Measurements from ENCODE around the gene DHDH. TPM values are rescaled to one million over a fixed set of nuclear protein-coding genes. Genes with fewer than 3 reads are reported as not detected.
A peak's percentile ranks its signal among the peaks of the same experiment; 100 is the strongest.

The DHDH gene
- total and polyA plus RNA-seq, 2 of the 13 experiments (the other 11 are each of a cell fraction or from before 2014, with no cell fraction given), result 0.13 to 0.91 TPM

GRCh38 chr19:48993175-48994034 lies 59.9 kb downstream of the DHDH start, which contains the start of the genes GYS1 and RUVBL2 (continued):
- TF ChIP-seq FOXO4 (CRISPR knock-in tag; conservative IDR thresholded peaks at IDR 0.05), result no peak
- TF ChIP-seq STAT5B (CRISPR knock-in tag; IDR thresholded peaks at IDR 0.05), result no peak
- TF ChIP-seq ZNF776 (CRISPR knock-in tag; IDR thresholded peaks at IDR 0.05), result no peak
- no peak for TF ChIP-seq KLF6 (CRISPR knock-in tag; IDR thresholded peaks at IDR 0.05)
- TF ChIP-seq ZNF224 (CRISPR knock-in tag; IDR thresholded peaks at IDR 0.05), result 0 out of 2 replicates have a peak, but pooled peaks have one; percentile 79
- peak; percentile 16 for TF ChIP-seq ZNF501 (CRISPR knock-in tag; IDR thresholded peaks at IDR 0.05)
- TF ChIP-seq DRAP1 (CRISPR knock-in tag; IDR thresholded peaks at IDR 0.05), result peak; percentile 91
- TF ChIP-seq AGO1 (IDR thresholded peaks at IDR 0.05; ENCODE audit: low read depth, low read length, poor library complexity, severe bottlenecking), result peak; percentile 76
- TF ChIP-seq ZMAT5 (CRISPR knock-in tag; IDR thresholded peaks at IDR 0.05; ENCODE audit: borderline replicate concordance, low read depth), result no peak
- TF ChIP-seq E2F2 (CRISPR knock-in tag; IDR thresholded peaks at IDR 0.05; ENCODE audit: borderline replicate concordance), result 0 out of 2 replicates have a peak, but pooled peaks have one; percentile 15
- TF ChIP-seq ZNF777 (CRISPR knock-in tag; IDR thresholded peaks at IDR 0.05), result no peak
- no peak for TF ChIP-seq NR2F2 (IDR thresholded peaks at IDR 0.05; ENCODE audit: borderline replicate concordance, low read depth)
- TF ChIP-seq EED (CRISPR knock-in tag; IDR thresholded peaks at IDR 0.05), result no peak
- TF ChIP-seq RBM22 (optimal IDR thresholded peaks at IDR 0.05; ENCODE audit: low read length), result no peak
- no peak for TF ChIP-seq NFRKB (IDR thresholded peaks at IDR 0.05)
- no peak for TF ChIP-seq ZFP36 (IDR thresholded peaks at IDR 0.05; ENCODE audit: borderline replicate concordance, low read depth, low read length, partially characterized antibody)
- TF ChIP-seq SNAPC4 (CRISPR knock-in tag; IDR thresholded peaks at IDR 0.05), result peak; percentile 87; the same call in 1 of the 2 replicates
- peak; percentile 60; the same call in 1 of the 2 replicates for TF ChIP-seq YEATS2 (CRISPR knock-in tag; IDR thresholded peaks at IDR 0.05; ENCODE audit: borderline replicate concordance)
- peak; percentile 90 for TF ChIP-seq GABPB1 (CRISPR knock-in tag; IDR thresholded peaks at IDR 0.05)
- peak; percentile 76 for TF ChIP-seq ZMYM4 (CRISPR knock-in tag; IDR thresholded peaks at IDR 0.05)
- TF ChIP-seq NR2F1 (CRISPR knock-in tag; IDR thresholded peaks at IDR 0.05), result no peak
